Memory B cell (primary cell): ENCODE results near the gene LRCH3.
"Not testable (repeated sequence)": the region's sequence is repeated elsewhere in the genome, so short reads cannot be mapped to it uniquely, and the experiment has no call there.

Experiments used
- ATAC-seq: fragments of 150-1000 bp; cut with Tn5 transposase; 2 replicates; pipeline ENCODE4 v1.10.0; 2021; ENCODE audit warnings: low read depth, mild to moderate bottlenecking, moderate library complexity
- DNase-seq, 2 donors: peaks; one replicate each; pipeline ENCODE4 v3.0.0; 2022; ENCODE audit warnings: low spot score in 2 of 2
- H3K27ac Mint-ChIP-seq: one replicate; pipeline ENCODE4 v1.8.0; 2022; ENCODE audit warnings: mild to moderate bottlenecking, moderate library complexity, mixed read lengths
- H3K27me3 Mint-ChIP-seq: one replicate; pipeline ENCODE4 v1.8.0; 2022; ENCODE audit warnings: mixed read lengths
- H3K36me3 Mint-ChIP-seq: one replicate; pipeline ENCODE4 v1.8.0; 2022; ENCODE audit warnings: mild to moderate bottlenecking, mixed read lengths
- H3K4me1 Mint-ChIP-seq: one replicate; pipeline ENCODE4 v1.8.0; 2022; ENCODE audit warnings: mixed read lengths
- H3K4me3 Mint-ChIP-seq: one replicate; pipeline ENCODE4 v1.8.0; 2022; ENCODE audit warnings: mild to moderate bottlenecking, moderate library complexity, mixed read lengths
- H3K9me3 Mint-ChIP-seq: one replicate; pipeline ENCODE4 v1.8.0; 2022; ENCODE audit warnings: mixed read lengths

The LRCH3 gene

GRCh38 chr3:197874064-197874463 lies 83.0 kb downstream of the LRCH3 start:
- Mint-ChIP-seq H3K9me3 (no peaks in the 10 kb centered on the region), H3K4me3 (no peak overlapping the region), H3K36me3 (peaks cover 28% of the 10 kb centered on the region), H3K4me1 (no peaks in the 10 kb centered on the region), H3K27me3 (no peaks in the 10 kb centered on the region), H3K27ac (no peak overlapping the region)
- ATAC-seq (no peak), DNase-seq (no peak)

- H3K9me3 Mint-ChIP-seq, result no peaks in the 10 kb centered on the region
- H3K4me1 Mint-ChIP-seq, result no peaks in the 10 kb centered on the region
- peaks cover 28% of the 10 kb centered on the region for H3K36me3 Mint-ChIP-seq
- H3K27ac Mint-ChIP-seq, result no peak overlapping the region
- H3K27me3 Mint-ChIP-seq, result no peaks in the 10 kb centered on the region
- H3K4me3 Mint-ChIP-seq, result no peak overlapping the region
- ATAC-seq (no peak), DNase-seq (no peak)
Observed at GRCh38 chr3:197874653-197875052, 83.6 kb downstream of the LRCH3 start.

GRCh38 chr3:197877902-197878301 lies 86.8 kb downstream of the LRCH3 start:
- Mint-ChIP-seq H3K4me1 (peaks cover 2% of the 10 kb centered on the region), H3K27me3 (no peaks in the 10 kb centered on the region), H3K4me3 (no peak overlapping the region), H3K9me3 (no peaks in the 10 kb centered on the region), H3K36me3 (peaks cover 25% of the 10 kb centered on the region), H3K27ac (no peak overlapping the region)
- DNase-seq, result no peak
- ATAC-seq, result no peak

DNA sequence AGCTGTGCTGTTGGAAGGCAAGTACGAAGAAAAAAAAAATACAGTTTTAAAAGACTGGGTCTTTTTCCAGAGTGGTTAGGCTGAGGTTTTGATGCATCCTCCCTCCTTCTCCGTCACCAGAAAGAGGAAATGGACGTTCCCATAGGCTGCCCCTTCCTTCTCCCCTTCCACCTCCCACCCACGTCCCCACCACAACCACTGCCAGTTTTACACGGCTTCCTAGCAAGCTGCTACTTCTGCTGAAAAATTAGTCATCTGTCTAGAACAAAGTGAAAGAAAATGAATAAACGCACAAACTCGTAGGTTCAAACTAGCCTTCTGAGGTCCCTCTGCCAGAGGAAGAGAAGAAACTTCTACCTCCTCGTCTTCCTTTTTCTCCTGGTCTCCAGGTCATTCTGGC lies 87.4 kb downstream of the LRCH3 start:
- no peak overlapping the region for H3K4me3 Mint-ChIP-seq
- H3K36me3 Mint-ChIP-seq, result peaks cover 24% of the 10 kb centered on the region
- ATAC-seq (no peak), DNase-seq (no peak)
- H3K4me1 Mint-ChIP-seq, result peaks cover 2% of the 10 kb centered on the region
- no peaks in the 10 kb centered on the region for H3K9me3 Mint-ChIP-seq
- H3K27me3 Mint-ChIP-seq, result no peaks in the 10 kb centered on the region
- H3K27ac Mint-ChIP-seq, result no peak overlapping the region

- Mint-ChIP-seq H3K27me3 (no peaks in the 10 kb centered on the region), H3K27ac (peak overlapping the region; percentile 26), H3K4me1 (peaks cover 2% of the 10 kb centered on the region), H3K9me3 (no peaks in the 10 kb centered on the region), H3K4me3 (no peak overlapping the region), H3K36me3 (peaks cover 31% of the 10 kb centered on the region)
- no peak for DNase-seq
- ATAC-seq, result no peak
Observed at GRCh38 chr3:197880491-197881269, 89.6 kb downstream of the LRCH3 start.

DNA sequence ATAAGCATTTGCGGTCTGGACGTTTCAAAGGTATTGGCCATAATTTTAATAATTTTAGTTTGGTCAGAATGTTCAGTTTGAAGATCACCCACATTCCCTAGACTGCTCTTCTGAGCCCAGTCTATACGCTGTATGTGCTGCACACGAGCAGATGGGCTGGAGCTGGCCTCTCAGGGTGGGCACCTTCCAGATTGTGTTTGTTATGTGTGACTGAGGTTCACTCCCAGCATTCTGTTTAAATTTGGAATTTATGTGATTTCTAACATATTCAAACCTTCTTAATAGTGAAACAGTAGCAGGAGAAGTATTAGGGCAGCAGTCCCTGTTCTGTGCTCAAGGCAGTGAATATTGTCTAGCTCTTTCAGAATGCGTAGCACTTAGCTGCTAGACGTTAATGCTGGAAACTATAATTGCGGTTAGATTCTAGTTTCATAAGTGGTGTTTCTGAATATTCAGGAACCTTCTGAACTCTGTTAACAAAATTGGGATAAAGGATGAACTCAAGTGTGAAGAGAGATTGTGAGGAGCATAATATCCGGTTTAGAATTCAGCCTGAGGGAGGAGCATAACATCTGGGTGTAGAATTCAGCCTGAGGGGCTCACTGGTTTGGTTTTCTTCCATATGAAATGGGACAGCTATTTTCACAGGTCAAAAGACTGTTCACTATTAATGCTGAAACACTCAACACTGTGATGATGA lies 90.4 kb downstream of the LRCH3 start:
- H3K9me3 Mint-ChIP-seq, result no peaks in the 10 kb centered on the region
- no peaks in the 10 kb centered on the region for H3K27me3 Mint-ChIP-seq
- ATAC-seq (no peak), DNase-seq (no peak)
- H3K36me3 Mint-ChIP-seq, result peaks cover 32% of the 10 kb centered on the region
- peaks cover 2% of the 10 kb centered on the region for H3K4me1 Mint-ChIP-seq
- H3K4me3 Mint-ChIP-seq, result no peak overlapping the region
- peak overlapping the region; percentile 26 for H3K27ac Mint-ChIP-seq

GRCh38 chr3:197881970-197882338 lies 90.9 kb downstream of the LRCH3 start:
- Mint-ChIP-seq H3K4me3 (no peak overlapping the region), H3K27me3 (no peaks in the 10 kb centered on the region), H3K27ac (peak overlapping the region; percentile 26), H3K4me1 (peaks cover 2% of the 10 kb centered on the region), H3K36me3 (peaks cover 31% of the 10 kb centered on the region), H3K9me3 (no peaks in the 10 kb centered on the region)
- no peak for ATAC-seq
- DNase-seq, result no peak

- H3K36me3 Mint-ChIP-seq, result peaks cover 29% of the 10 kb centered on the region
- peaks cover 2% of the 10 kb centered on the region for H3K4me1 Mint-ChIP-seq
- no peak overlapping the region for H3K4me3 Mint-ChIP-seq
- ATAC-seq (no peak), DNase-seq (no peak)
- H3K9me3 Mint-ChIP-seq, result no peaks in the 10 kb centered on the region
- H3K27me3 Mint-ChIP-seq, result no peaks in the 10 kb centered on the region
- no peak overlapping the region for H3K27ac Mint-ChIP-seq
Observed at GRCh38 chr3:197882586-197882985, 91.5 kb downstream of the LRCH3 start.

GRCh38 chr3:197883541-197883940 lies 92.5 kb downstream of the LRCH3 start:
- no peak for ATAC-seq
- Mint-ChIP-seq H3K9me3 (no peaks in the 10 kb centered on the region), H3K4me1 (peaks cover 2% of the 10 kb centered on the region), H3K36me3 (peaks cover 25% of the 10 kb centered on the region), H3K27me3 (no peaks in the 10 kb centered on the region), H3K27ac (peak overlapping the region; percentile 31), H3K4me3 (no peak overlapping the region)
- DNase-seq, result no peak

DNA sequence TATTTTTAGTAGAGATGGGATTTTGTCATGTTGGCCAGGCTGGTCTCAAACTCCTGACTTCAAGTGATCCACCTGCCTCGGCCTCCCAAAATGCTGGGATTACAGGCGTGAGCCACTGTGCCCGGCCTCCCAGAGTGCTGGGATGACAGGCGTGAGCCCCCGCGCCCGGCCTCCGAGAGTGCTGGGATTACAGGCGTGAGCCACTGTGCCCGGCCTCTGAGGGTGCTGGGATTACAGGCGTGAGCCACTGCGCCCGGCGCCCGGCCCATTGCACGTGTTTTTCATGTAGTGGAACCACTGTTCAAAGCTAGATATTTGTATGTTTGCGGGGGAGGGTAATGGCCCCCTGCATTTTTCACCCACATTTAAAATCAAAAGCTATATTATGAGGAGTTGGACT lies 93.3 kb downstream of the LRCH3 start:
- not testable (repeated sequence) for H3K27me3 Mint-ChIP-seq, DNase-seq, H3K4me1 Mint-ChIP-seq, H3K9me3 Mint-ChIP-seq, ATAC-seq, H3K4me3 Mint-ChIP-seq, H3K27ac Mint-ChIP-seq
- H3K36me3 Mint-ChIP-seq, result peaks cover 27% of the 10 kb centered on the region

DNA sequence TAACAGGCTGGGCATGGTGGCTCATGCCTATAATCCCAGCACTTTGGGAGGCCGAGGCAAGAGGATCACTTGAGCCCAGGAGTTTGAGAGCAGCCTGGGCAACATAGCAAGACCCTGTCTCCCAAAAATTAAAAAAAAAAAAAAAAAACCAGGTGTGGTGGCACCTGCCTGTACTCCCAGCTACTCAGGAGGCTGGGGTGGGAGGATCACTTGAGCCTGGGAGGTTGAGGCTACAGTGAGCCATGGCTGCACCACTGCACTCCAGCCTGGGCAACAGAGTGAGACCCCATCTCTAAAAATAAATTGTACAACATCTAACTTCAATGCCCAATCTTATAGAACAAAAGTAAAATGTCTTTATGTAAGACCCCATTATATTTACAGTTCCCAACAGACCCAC lies 95.0 kb downstream of the LRCH3 start:
- ATAC-seq, H3K9me3 Mint-ChIP-seq, H3K27me3 Mint-ChIP-seq, DNase-seq, H3K4me1 Mint-ChIP-seq, H3K4me3 Mint-ChIP-seq, H3K27ac Mint-ChIP-seq: not testable (repeated sequence)
- peaks cover 22% of the 10 kb centered on the region for H3K36me3 Mint-ChIP-seq

DNA sequence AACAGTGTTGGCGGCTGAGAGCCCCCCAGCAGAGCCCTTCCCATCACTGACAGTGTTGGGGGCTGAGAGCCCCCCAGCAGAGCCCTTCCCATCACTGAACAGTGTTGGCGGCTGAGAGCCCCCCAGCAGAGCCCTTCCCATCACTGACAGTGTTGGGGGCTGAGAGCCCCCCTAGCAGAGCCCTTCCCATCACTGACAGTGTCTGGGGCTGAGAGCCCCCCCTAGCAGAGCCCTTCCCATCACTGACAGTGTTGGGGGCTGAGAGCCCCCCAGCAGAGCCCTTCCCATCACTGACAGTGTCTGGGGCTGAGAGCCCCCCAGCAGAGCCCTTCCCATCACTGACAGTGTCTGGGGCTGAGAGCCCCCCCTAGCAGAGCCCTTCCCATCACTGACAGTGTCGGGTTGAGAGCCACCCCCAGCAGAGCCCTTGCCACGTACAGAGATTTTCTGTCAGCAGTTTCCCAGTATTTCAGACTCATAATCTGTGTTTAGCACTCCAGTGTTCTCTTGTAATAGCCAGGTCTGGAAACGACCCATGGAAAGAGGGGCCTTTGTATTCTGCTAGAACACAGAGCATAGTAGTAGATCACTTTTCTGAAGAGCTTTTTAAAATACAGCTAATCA lies 96.5 kb downstream of the LRCH3 start:
- ATAC-seq, H3K4me3 Mint-ChIP-seq: not testable (repeated sequence)

DNA sequence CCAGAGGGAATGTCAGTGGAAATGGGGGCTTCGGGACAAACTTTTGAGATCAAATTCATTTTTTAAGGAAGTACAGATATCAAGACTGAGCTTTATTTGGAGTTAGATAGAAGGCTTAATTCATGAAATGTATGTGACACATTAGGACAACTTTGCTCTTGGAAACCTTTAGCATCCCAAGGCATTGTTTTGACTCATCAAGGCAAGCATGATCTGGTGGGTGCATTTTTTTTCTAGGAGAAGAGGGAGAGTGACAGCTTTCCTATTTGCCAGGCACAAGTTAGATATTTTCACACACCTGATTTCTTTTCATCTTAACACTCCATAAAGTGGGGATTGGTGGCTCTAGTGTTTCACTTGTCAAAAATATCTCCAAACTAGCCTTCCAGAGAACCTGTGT lies 97.5 kb downstream of the LRCH3 start:
- ATAC-seq (no peak), DNase-seq (no peak)
- Mint-ChIP-seq H3K9me3 (no peaks in the 10 kb centered on the region), H3K27me3 (no peaks in the 10 kb centered on the region), H3K4me1 (no peaks in the 10 kb centered on the region), H3K36me3 (peaks cover 21% of the 10 kb centered on the region), H3K4me3 (no peak overlapping the region), H3K27ac (no peak overlapping the region)

More for the DNA sequence above, 96.5 kb downstream of the LRCH3 start:
- H3K27ac Mint-ChIP-seq, H3K9me3 Mint-ChIP-seq, H3K4me1 Mint-ChIP-seq, DNase-seq, H3K27me3 Mint-ChIP-seq: not testable (repeated sequence)
- H3K36me3 Mint-ChIP-seq, result peaks cover 21% of the 10 kb centered on the region

- H3K4me1 Mint-ChIP-seq, result no peaks in the 10 kb centered on the region
- H3K27me3 Mint-ChIP-seq, result no peaks in the 10 kb centered on the region
- H3K27ac Mint-ChIP-seq, result peak overlapping the region; percentile 53
- no peak overlapping the region for H3K4me3 Mint-ChIP-seq
- no peak for ATAC-seq
- DNase-seq, result no peak
- H3K9me3 Mint-ChIP-seq, result no peaks in the 10 kb centered on the region
- peaks cover 19% of the 10 kb centered on the region for H3K36me3 Mint-ChIP-seq
Observed at GRCh38 chr3:197889204-197889930, 98.3 kb downstream of the LRCH3 start.
